Activated T-helper 1 cell treated with anti-CD3 and anti-CD28 coated beads, Interleukin-2, amount 50 U/mL, for 16 hours (primary cell): ENCODE results near the gene RBP3.
A peak's percentile ranks its signal among the peaks of the same experiment; 100 is the strongest.

ENCODE experiments used
- DNase-seq, 2 donors: peaks; one replicate each; pipeline ENCODE4 v3.0.0-alpha.2; 2020; ENCODE audit warnings: low read depth in 1 of 2, low spot score in 1 of 2

The RBP3 gene

GRCh38 chr10:47348138-47348651 is at the start of gene RBP3:
RBP3 (plus strand) TSS chr10:47348363; CDS start chr10:47348485, 122 bp downstream.
- DNase-seq = no peak

- DNase-seq = no peak
These were observed 49.4 kb upstream of the RBP3 start for GRCh38 chr10:47298715-47299114.

- DNase-seq = no peak
These were observed 48.3 kb upstream of the RBP3 start, which contains the start of gene GDF10 for GRCh38 chr10:47299611-47300428. GDF10 (plus strand) TSS chr10:47300197; CDS start chr10:47300652, 455 bp downstream.

GRCh38 chr10:47300429-47300931 is 47.7 kb upstream of the RBP3 start:
- DNase-seq = no peak

DNA sequence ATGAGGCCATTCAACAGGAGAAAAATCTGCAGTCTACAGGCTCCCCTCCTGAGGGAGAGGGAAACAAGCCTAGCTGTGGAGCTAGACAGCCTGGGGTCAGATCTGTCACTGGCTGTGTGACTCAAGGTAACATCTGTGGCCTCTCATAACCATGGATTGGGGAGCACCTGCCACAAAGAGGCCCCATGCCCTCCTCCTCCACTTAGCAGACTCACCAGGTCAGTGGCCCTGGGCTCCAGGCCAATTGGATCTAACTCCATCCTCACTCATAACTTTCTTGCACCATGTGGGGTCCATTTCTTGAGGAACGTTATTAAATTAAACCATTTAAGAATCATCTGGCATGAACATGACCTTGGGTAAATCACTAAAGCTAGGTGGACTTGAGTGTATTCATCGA is 46.3 kb upstream of the RBP3 start:
- no peak for DNase-seq

- no peak for DNase-seq
These were observed 45.1 kb upstream of the RBP3 start for GRCh38 chr10:47303105-47303504.

GRCh38 chr10:47303866-47304265 is 44.3 kb upstream of the RBP3 start:
- DNase-seq = no peak

DNA sequence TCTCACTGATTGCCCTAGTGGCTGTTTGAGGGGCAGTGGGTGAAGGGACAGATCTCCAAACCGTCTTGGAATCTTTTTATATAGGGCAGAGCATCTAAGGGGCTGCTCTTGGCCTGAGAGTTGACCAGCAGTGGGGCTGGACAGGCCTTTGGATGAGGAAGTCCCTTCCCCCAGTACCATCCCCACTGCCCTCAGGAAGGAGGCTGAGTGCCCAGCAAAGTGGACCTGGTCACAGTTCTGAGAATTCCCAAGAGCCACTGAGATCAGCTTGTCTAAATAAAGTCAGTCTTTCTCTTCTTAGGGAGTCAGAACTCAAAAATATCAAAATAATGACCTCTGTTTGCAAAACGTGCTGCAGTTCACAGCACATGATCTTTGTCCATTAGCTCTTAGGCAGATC is 42.6 kb upstream of the RBP3 start:
- DNase-seq = no peak

DNA sequence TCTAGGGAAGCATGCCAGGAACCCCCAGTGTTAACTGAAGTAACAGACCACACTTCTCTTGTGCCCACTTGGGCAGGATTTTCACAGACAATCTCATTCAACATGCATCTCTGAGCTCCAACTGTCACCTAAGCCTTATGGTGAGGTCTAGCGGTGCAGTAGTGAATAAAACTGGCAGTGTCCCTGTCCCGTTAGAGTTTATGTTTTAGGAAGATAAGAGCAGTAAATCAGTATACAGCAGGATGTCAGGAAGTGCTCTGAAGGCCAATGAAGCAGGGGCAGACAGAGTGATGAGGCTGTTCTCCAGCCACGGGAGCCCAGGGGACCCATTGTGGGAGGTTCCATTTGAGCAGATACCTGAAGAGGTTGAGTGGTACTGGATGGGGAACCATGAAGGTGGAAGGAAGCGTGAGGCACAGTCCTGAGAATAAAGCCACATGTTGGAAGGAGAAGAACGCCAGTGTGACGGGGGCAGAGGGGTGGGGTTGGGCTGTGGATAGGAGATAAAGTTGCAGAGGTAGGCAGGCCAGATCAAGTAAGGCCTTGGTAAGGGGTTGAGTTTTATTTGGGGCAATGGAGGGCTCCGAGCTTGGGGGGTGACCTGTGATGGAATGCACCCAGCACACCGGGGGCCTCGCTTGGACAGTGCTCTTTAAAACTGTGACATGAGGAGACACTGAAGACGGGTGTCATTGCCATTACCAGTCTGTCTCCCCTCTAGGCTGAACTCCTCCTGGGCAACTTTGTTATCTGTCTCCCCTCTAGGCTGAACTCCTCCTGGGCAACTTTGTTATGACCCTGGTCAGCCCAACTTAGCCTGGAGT is 41.6 kb upstream of the RBP3 start:
- no peak for DNase-seq

DNA sequence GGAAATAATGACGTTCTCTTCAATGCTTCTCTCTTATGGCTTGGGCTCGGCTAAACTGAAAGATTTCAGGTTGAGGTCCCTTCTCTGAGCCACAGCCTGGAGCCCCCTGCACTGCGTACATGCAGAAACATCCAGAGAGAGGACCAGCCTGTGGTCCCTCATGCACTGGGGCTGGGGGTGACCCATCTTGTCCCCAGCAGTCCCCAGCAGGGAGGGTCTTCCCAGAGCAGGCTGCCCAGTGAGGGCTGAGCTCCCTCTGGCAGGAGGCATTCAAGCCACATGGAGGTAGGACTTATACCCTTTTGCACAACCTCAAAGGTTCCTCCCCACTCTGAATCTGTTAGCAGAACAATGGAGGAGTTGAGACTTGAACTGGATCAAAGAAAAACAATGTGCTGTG is 40.8 kb upstream of the RBP3 start:
- DNase-seq = no peak

DNA sequence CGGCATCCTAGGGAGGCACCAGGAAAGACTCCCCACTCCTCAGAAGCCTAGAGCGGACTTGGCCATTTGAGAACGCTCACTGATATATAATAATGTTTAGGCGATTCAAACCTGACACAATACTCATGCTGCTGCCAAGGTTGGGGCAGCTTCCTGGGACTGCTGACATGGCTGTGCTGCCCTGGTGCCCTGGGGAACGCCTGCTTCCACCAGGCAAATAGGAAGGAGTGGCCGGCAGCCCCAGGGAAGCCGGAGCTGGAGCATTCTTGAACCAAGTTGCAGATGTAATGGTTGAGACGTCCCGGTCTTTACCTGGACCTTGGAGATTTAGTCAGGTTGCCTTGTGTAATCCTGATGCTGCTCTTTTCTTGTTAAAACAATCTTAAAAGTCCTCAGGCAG is 39.4 kb upstream of the RBP3 start:
- no peak for DNase-seq

- no peak for DNase-seq
These were observed 38.6 kb upstream of the RBP3 start for GRCh38 chr10:47309408-47310089.

- no peak for DNase-seq
These were observed 38.1 kb upstream of the RBP3 start for GRCh38 chr10:47310090-47310505.

DNA sequence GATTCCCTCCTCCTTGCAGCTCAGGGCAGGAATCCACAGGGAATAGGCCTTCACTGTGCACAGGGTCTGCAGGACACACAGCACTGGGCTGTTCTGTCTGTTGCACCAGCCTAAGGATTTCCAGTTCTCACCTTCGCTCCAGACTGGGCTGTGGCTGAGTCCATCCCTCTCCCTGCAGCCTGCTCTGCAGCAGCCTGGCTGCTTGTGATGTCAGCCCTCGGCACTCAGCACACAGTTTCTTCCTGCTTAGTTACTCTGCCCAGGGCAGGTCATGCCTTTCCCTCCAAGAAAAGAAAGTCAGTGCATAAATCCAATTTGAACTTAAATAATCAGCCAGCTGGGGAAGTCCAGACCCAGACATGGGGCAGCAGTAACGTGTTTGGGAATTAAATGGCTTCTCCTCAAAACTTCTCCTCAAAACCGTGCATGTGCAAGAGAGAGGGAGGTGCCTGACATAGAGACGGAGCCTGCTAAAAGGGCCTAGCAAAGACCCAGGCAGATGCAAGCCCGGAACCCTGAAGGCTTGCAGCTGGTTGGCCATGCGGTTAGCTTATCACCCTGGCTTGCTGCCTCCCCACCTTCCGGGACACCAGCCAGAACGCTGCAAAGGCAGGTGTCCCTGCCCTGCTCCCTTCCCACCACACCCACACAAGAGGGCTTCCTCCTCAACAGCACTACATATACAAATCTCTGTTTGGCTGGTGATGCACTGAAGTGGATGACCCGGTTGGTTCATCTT is 36.8 kb upstream of the RBP3 start:
- peak in 1 of 2 donors; percentile 35 for DNase-seq

DNA sequence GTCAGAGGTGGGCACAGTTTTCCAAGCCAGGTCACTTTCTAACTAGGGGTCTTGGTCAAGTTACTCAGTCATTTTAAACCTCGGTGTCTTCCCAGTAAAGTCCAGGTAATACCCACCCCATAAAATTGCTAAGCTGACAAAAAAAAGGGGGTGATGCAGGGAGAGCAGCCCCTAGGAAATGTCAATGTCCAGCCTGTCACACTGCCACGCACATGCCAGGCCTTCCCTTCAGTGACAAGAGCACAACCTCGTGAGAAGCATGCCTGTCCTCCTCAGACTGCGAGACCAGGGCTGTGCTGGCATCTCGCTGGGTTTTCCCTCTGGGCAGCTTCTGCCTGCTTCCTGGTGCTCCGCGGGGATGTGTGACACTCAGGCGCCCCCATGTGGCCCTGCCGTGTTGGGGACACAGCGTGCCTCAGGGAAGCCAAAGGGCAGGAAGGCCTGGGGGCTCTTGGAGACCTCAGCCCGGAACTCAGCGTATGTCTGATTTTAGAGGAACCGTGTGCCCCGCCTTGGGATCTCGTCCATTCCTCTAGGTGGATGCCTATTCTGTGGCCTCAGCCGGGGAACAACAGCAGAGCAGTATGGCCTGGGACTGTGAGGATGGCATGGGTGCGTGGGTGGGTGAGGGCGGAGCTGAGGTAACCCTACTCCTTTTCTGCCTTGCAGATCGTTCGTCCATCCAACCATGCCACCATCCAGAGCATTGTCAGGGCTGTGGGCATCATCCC is 36.1 kb upstream of the RBP3 start:
- peak; percentile 66 for DNase-seq

- DNase-seq = no peak
These were observed 35.5 kb upstream of the RBP3 start for GRCh38 chr10:47312663-47312995.

DNA sequence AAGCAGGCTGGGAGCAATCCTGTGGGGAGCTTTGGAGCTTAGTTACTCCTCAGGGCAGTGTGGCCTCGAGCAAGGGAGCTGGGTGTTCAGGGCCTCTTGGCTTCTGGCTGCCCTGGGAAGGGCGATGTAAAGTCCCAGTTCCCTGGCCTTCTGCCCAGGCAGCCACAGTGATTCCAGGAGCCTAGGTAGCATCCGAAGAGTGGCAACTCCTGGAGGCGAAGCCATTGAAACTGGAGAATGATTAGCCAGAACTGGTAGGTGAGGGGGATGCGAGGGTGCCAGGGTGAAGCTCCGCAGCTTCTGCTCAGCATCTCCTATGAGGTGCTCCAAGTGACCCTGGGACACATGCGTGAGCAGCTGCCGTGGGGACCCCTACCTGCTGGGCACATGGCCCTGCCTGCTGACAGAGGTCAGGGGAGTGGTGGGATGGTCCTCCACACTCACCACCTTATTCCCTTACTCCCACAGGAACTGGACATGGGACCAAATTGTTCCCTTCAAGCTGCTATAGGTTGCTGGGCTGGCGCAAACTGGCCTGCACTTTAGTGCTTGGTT is 33.7 kb upstream of the RBP3 start:
- no peak for DNase-seq

DNA sequence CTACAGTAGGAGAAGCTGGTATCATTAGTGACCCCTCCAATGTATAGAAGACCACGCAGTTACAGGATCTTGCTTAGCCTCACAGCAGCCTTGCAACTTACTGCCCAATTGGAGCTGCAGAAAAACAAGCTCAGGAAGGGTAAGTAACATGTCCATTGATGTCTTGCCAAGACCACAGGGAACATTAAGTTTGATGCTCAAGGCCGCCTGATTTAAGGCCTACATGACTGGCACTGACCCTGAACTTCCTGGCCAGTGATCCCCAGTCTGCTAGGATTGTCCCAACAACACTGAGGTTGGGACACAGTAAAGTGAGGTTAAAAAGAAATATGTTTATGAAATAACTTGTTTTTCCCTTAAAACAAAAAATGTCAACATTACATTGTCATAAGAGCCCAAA is 32.7 kb upstream of the RBP3 start:
- DNase-seq = no peak

- no peak for DNase-seq
These were observed 32.0 kb upstream of the RBP3 start for GRCh38 chr10:47316131-47316530.

- DNase-seq = no peak
These were observed 30.9 kb upstream of the RBP3 start for GRCh38 chr10:47317251-47317650.
